Measurements from ENCODE around the gene POLR2E.

POLR2E gene

DNA sequence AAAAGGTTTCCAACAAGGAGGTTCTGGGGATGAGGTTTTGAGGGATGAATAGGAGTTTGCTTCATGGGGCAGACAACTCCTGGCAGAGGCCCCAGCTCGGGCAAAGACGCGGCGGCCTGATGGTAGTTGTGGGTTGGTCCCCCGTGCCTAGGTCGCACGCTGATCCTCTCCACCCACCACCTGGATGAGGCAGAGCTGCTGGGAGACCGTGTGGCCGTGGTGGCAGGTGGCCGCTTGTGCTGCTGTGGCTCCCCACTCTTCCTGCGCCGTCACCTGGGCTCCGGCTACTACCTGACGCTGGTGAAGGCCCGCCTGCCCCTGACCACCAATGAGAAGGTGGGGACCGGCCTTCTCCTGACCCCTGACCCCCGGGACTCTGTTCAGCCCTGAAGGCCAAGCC is 43.4 kb downstream of the POLR2E start:
- Mint-ChIP-seq H3K4me1 (ENCODE audit: low read depth) (no peaks in the 10 kb centered on the region), H3K4me3 (no peak overlapping the region), H3K36me3 (ENCODE audit: low read depth) (peaks cover 6% of the 10 kb centered on the region), H3K27me3 (no peaks in the 10 kb centered on the region), H3K9me3 (no peaks in the 10 kb centered on the region), H3K27ac (no peak overlapping the region)

DNA sequence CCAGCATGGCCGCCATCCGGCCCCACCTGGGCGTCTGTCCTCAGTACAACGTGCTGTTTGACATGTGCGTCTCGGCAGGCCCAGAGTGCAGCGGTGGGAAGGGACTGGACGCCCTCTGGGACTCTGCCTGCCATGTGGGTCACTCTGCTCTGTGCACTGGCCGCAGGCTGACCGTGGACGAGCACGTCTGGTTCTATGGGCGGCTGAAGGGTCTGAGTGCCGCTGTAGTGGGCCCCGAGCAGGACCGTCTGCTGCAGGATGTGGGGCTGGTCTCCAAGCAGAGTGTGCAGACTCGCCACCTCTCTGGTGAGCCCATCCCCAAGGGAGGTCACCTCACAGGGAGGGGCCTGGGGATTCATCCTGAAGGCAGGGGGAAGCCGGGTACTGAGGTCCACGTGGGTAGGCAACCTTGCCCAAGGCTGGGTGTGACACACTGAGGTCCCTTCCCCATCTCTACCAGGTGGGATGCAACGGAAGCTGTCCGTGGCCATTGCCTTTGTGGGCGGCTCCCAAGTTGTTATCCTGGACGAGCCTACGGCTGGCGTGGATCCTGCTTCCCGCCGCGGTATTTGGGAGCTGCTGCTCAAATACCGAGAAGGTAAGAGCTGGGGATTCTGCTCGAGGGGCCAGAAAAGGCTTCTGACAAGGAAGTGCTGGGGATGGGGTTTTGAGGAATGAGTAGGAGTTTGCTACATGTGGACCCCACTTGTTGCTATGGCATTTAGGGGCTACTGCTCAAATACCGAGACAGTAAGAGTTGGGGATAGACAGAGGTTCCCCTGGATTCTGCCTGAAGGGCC is 44.0 kb downstream of the POLR2E start:
- no peaks in the 10 kb centered on the region for H3K36me3 Mint-ChIP-seq (ENCODE audit: low read depth)
- no peak overlapping the region for H3K27ac Mint-ChIP-seq
- no peaks in the 10 kb centered on the region for H3K4me1 Mint-ChIP-seq (ENCODE audit: low read depth)
- H3K9me3 Mint-ChIP-seq, result no peaks in the 10 kb centered on the region
- no peaks in the 10 kb centered on the region for H3K27me3 Mint-ChIP-seq
- H3K4me3 Mint-ChIP-seq, result no peak overlapping the region

DNA sequence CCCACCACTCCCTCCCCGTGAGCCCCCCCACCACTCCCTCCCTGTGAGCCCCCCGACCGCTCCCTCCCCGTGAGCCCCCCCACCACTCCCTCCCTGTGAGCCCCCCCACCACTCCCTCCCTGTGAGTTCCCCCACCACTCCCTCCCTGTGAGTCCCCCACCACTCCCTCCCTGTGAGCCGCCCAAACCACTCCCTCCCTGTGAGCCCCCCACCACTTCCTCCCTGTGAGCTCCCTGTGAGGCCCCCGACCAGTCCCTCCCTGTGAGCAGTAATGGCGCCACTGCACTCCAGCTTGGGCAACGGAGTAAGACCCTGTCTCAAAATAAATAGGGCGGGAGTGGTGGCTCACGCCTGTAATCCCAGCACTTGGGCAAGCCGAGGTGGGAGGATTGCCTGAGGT is 45.4 kb downstream of the POLR2E start:
- no peaks in the 10 kb centered on the region for H3K27me3 Mint-ChIP-seq
- no peaks in the 10 kb centered on the region for H3K36me3 Mint-ChIP-seq (ENCODE audit: low read depth)
- H3K4me3 Mint-ChIP-seq, result no peak overlapping the region
- H3K4me1 Mint-ChIP-seq (ENCODE audit: low read depth), result no peaks in the 10 kb centered on the region
- no peaks in the 10 kb centered on the region for H3K9me3 Mint-ChIP-seq
- no peak overlapping the region for H3K27ac Mint-ChIP-seq

DNA sequence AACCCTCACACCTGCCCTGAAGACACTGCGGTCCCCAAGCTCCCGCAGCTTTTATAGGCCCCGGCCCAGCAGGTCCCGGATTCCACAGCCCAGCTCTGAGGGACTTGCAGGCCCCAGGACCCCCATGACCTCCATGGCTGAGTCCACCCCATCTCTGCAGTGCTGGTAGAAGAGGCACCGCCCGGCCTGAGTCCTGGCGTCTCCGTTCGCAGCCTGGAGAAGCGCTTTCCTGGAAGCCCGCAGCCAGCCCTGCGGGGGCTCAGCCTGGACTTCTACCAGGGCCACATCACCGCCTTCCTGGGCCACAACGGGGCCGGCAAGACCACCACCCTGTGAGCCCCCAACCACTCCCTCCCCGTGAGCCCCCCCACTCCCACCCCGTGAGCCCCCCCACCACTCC is 46.1 kb downstream of the POLR2E start:
- H3K27ac Mint-ChIP-seq, result no peak overlapping the region
- no peak overlapping the region for H3K4me3 Mint-ChIP-seq
- H3K27me3 Mint-ChIP-seq, result no peaks in the 10 kb centered on the region

DNA sequence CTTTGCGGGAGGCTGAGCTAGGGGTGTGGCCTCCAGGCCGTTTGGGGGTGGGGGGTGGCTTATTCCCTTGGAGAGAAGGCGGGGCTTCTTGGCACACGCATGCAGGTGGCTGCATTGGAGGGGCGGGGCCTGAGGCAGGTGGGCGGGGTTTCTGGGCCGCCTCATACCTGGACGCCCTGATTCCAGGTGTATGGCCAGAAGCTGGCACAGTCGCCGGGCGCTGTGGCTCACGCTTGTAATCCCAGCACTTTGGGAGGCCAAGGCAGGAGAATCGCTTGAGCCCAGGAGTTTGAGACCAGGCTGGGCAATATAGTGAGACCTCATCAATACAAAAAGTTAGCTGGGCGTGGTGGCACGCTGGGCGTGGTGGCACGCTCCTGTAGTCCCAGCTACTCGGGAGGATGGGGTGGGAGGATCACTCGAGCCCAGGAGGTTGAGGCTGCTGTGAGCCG is 47.5 kb downstream of the POLR2E start:
- Mint-ChIP-seq H3K27ac (no peak overlapping the region), H3K4me3 (no peak overlapping the region), H3K4me1 (ENCODE audit: low read depth) (no peaks in the 10 kb centered on the region), H3K27me3 (no peaks in the 10 kb centered on the region), H3K36me3 (ENCODE audit: low read depth) (no peaks in the 10 kb centered on the region), H3K9me3 (no peaks in the 10 kb centered on the region)

More for the DNA sequence above, 46.1 kb downstream of the POLR2E start:
- H3K36me3 Mint-ChIP-seq (ENCODE audit: low read depth), result no peaks in the 10 kb centered on the region
- no peaks in the 10 kb centered on the region for H3K4me1 Mint-ChIP-seq (ENCODE audit: low read depth)
- no peaks in the 10 kb centered on the region for H3K9me3 Mint-ChIP-seq

DNA sequence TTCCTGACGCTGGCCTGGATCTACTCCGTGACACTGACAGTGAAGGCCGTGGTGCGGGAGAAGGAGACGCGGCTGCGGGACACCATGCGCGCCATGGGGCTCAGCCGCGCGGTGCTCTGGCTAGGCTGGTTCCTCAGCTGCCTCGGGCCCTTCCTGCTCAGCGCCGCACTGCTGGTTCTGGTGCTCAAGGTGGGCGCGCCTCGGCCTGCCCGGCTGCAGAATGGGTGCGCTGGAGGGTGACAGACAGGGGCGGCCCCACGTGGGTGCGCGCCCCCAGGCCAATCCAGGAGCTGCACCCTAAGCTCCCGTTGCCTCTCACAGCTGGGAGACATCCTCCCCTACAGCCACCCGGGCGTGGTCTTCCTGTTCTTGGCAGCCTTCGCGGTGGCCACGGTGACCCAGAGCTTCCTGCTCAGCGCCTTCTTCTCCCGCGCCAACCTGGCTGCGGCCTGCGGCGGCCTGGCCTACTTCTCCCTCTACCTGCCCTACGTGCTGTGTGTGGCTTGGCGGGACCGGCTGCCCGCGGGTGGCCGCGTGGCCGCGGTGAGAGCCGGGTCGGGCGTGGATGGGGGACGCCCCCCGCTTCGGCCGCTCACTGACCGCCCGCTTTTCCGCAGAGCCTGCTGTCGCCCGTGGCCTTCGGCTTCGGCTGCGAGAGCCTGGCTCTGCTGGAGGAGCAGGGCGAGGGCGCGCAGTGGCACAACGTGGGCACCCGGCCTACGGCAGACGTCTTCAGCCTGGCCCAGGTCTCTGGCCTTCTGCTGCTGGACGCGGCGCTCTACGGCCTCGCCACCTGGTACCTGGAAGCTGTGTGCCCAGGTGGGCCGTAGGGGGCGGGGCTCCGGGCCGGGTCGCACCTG is 48.1 kb downstream of the POLR2E start:
- H3K27ac Mint-ChIP-seq, result no peak overlapping the region

DNA sequence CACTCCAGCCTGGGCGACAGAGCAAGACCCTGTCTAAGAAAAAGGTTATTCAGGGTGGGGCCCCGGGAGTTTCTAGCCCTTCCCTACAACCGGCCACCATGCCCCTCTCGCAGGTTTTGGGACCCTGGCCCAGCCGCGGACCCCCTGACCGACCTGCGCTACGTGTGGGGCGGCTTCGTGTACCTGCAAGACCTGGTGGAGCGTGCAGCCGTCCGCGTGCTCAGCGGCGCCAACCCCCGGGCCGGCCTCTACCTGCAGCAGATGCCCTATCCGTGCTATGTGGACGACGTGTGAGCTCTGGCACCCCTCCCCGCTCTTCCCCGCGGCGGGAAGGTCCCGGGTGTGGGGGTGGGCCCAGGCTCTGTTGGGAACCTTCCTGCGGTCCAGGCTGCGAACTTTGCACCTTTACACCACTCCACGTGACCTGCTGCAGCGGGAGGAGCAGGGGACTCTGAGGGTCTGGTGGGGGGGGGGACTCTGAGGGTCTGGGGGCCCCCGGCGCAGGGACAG is 49.0 kb downstream of the POLR2E start:
- Mint-ChIP-seq H3K27ac (no peak overlapping the region), H3K9me3 (no peaks in the 10 kb centered on the region), H3K4me3 (no peak overlapping the region), H3K27me3 (no peaks in the 10 kb centered on the region), H3K36me3 (ENCODE audit: low read depth) (no peaks in the 10 kb centered on the region), H3K4me1 (ENCODE audit: low read depth) (peaks cover 4% of the 10 kb centered on the region)

More for the DNA sequence above, 48.1 kb downstream of the POLR2E start:
- no peaks in the 10 kb centered on the region for H3K9me3 Mint-ChIP-seq
- H3K27me3 Mint-ChIP-seq, result no peaks in the 10 kb centered on the region
- H3K36me3 Mint-ChIP-seq (ENCODE audit: low read depth), result no peaks in the 10 kb centered on the region
- no peak overlapping the region for H3K4me3 Mint-ChIP-seq
- no peaks in the 10 kb centered on the region for H3K4me1 Mint-ChIP-seq (ENCODE audit: low read depth)

DNA sequence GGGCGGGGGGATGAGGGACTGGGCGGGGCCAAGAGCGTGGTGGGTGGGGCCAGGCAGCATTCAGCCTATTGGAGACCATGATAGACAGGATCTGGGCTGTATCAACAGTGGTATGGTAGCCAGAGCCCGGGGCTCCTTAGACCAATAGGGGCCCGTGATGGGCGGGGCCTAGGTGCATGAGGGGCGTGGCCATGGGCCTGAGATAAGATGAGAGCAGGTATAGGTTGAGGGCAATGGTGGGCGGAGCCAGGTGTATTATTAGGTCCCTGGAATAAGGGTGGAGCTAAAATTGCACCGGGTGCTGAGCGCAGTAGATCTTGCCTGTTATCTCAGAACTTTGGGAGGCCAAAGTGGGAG is 50.0 kb downstream of the POLR2E start:
- H3K27ac Mint-ChIP-seq, result no peak overlapping the region
- no peak overlapping the region for H3K4me3 Mint-ChIP-seq
- no peaks in the 10 kb centered on the region for H3K36me3 Mint-ChIP-seq (ENCODE audit: low read depth)
- H3K27me3 Mint-ChIP-seq, result no peaks in the 10 kb centered on the region
- no peaks in the 10 kb centered on the region for H3K9me3 Mint-ChIP-seq
- H3K4me1 Mint-ChIP-seq (ENCODE audit: low read depth), result peaks cover 14% of the 10 kb centered on the region

DNA sequence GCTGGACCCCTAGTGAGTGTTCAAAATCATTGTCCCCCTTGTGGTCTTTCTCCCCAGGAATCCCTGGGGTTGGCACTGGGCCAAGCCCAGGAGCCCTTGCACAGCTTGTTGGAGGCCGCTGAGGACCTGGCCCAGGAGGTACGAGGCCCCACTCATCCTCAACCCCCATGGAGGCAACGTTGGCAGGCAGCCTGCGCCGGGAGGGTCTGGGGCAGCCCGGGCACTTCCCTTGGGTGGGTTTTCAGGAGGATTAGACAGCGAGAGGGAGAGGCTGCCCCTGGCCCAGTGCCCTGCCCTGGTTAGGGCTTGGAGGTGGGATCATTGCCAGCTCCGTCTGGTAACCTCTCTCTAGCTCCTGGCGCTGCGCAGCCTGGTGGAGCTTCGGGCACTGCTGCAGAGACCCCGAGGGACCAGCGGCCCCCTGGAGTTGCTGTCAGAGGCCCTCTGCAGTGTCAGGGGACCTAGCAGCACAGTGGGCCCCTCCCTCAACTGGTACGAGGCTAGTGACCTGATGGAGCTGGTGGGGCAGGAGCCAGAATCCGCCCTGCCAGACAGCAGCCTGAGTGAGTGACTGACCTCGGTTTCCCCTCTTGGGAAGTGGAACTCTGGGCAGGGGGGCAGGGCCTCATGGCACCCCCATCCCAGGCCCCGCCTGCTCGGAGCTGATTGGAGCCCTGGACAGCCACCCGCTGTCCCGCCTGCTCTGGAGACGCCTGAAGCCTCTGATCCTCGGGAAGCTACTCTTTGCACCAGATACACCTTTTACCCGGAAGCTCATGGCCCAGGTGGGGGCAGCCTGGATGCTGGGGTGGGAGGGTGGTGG is 52.3 kb downstream of the POLR2E start:
- H3K9me3 Mint-ChIP-seq, result no peaks in the 10 kb centered on the region
- H3K4me3 Mint-ChIP-seq, result no peak overlapping the region
- H3K36me3 Mint-ChIP-seq (ENCODE audit: low read depth), result peaks cover 6% of the 10 kb centered on the region
- peaks cover 37% of the 10 kb centered on the region for H3K4me1 Mint-ChIP-seq (ENCODE audit: low read depth)
- no peak overlapping the region for H3K27ac Mint-ChIP-seq
- H3K27me3 Mint-ChIP-seq, result no peaks in the 10 kb centered on the region

DNA sequence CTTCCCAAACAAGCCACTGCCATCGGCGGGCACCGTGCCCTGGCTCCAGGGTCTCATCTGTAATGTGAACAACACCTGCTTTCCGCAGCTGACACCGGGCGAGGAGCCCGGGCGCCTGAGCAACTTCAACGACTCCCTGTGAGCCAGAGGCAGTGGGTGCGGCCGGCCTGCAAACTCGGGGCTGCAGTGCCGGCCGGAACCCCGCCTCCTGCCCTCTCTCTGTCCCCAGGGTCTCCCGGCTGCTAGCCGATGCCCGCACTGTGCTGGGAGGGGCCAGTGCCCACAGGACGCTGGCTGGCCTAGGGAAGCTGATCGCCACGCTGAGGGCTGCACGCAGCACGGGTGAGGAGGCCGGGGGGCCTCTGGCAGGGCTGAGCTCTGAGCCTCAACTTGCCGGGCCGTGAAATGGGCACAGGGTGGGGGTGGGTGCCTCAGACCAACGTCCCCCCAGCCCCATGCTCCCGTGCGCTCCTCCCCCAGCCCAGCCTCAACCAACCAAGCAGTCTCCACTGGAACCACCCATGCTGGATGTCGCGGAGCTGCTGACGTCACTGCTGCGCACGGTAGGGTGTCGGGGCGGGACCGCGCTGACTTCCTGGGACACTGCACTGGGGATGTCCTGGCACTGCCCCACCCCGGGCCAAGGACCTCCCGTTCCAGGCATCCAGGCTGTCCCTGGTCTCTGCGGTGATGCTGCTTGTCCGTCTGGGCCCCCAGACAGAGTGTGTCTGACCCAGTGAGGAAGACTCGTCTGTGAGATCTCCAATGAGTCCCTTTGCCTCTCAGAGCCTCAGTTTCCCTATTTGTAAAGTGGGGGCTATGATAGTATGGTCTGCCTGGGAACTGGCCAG is 53.1 kb downstream of the POLR2E start:
- H3K36me3 Mint-ChIP-seq (ENCODE audit: low read depth), result peaks cover 12% of the 10 kb centered on the region
- no peak overlapping the region for H3K4me3 Mint-ChIP-seq
- H3K4me1 Mint-ChIP-seq (ENCODE audit: low read depth), result peaks cover 43% of the 10 kb centered on the region
- H3K27ac Mint-ChIP-seq, result no peak overlapping the region
- no peaks in the 10 kb centered on the region for H3K27me3 Mint-ChIP-seq
- H3K9me3 Mint-ChIP-seq, result no peaks in the 10 kb centered on the region

DNA sequence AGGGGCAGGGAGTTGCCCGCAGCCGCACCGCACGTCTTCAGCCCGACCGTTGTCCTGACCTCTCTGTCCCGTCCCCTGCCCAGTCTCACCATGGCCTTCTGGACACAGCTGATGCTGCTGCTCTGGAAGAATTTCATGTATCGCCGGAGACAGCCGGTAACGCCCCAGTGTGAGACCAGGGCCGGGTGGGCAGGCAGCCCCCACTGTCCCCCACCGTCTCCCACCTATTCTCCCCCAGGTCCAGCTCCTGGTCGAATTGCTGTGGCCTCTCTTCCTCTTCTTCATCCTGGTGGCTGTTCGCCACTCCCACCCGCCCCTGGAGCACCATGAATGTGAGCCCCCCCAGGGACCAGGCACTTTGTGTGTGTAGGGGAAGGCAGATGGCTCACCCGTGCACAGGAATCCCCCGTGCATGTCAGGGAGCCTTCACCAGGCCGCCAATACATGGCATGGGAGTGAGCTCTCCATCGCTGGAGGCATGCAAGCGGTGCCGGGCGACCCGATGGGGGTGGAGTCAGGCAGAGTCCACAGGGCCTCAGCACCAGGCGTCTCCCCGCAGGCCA is 53.8 kb downstream of the POLR2E start:
- no peaks in the 10 kb centered on the region for H3K27me3 Mint-ChIP-seq
- no peaks in the 10 kb centered on the region for H3K9me3 Mint-ChIP-seq
- peaks cover 43% of the 10 kb centered on the region for H3K4me1 Mint-ChIP-seq (ENCODE audit: low read depth)
- H3K27ac Mint-ChIP-seq, result peak overlapping the region; percentile 52
- H3K36me3 Mint-ChIP-seq (ENCODE audit: low read depth), result peaks cover 15% of the 10 kb centered on the region
- H3K4me3 Mint-ChIP-seq, result peak overlapping the region; percentile 89

DNA sequence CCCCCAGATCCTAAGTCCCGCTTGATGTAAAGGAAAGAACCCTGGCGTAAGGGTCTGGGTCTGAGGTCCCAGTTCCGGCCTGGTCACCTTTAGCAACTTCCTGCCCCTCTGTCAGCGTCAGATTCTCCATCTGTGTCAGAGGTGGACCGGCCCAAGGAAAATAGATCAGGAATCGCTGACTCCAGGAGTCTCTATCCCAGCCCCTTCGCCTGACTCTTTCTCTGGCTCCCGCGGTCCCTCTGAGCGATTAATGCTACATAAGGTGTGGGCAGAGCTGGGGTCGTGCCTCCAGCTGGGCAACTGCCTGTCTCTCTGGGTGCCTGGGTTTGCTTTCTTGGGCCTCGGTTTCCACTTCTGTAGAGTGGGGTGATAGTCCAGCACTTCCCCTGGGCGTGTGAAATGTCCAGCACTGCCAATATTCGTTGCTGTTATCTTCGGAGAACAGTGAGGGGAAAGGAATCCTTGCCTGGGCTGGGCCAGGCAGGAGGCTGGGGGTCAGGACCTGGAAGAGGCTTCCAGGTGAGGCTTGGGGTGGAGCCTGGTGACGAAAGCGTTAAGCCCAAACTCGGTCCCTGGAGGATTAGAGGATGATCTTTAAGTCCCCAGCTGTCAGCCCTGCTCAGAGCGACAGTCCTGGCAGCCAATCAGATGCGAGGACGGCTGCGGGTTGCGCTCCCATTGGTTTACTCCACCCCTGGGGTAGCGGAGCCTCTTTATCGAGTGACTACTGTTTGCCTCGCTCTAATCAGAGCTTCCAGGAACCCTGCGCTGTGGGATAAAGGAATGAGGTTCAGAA is 54.5 kb downstream of the POLR2E start:
- Mint-ChIP-seq H3K36me3 (ENCODE audit: low read depth) (peaks cover 16% of the 10 kb centered on the region), H3K9me3 (no peaks in the 10 kb centered on the region), H3K4me3 (peak overlapping the region; percentile 89), H3K27me3 (no peaks in the 10 kb centered on the region), H3K4me1 (ENCODE audit: low read depth) (peaks cover 43% of the 10 kb centered on the region), H3K27ac (peak overlapping the region; percentile 52)
